Measurements from ENCODE around the gene GUCY1A2.

DNA sequence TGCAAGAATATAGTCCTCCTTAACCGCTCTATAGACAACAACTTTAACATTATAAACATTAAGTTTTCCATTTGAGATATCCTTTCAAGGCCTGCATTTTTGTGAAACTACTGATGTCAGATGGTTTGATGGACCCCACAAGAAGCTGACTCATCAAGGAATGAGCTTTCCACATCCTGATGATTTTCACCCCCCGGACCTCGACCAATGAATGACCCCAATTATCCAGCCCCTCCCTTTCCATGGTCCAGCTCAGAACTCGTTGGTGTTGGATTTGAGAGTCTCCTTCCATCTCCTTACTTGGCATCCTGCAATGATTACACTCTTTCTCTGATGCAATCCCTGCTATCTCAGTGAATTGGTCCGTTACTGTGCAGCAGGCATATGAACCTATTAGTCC is 31.8 kb upstream of the GUCY1A2 start:
- TF ChIP-seq, protein P1, sequence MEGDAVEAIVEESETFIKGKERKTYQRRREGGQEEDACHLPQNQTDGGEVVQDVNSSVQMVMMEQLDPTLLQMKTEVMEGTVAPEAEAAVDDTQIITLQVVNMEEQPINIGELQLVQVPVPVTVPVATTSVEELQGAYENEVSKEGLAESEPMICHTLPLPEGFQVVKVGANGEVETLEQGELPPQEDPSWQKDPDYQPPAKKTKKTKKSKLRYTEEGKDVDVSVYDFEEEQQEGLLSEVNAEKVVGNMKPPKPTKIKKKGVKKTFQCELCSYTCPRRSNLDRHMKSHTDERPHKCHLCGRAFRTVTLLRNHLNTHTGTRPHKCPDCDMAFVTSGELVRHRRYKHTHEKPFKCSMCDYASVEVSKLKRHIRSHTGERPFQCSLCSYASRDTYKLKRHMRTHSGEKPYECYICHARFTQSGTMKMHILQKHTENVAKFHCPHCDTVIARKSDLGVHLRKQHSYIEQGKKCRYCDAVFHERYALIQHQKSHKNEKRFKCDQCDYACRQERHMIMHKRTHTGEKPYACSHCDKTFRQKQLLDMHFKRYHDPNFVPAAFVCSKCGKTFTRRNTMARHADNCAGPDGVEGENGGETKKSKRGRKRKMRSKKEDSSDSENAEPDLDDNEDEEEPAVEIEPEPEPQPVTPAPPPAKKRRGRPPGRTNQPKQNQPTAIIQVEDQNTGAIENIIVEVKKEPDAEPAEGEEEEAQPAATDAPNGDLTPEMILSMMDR (IDR thresholded peaks at IDR 0.05; ENCODE audit: extremely low read depth in 1 of 2, insufficient read depth in 1 of 2, low read depth in 1 of 2, low read length in 2 of 2) = no peak
- TF ChIP-seq POLR2A (IDR thresholded peaks at IDR 0.05; ENCODE audit: low read depth, low read length) = no peak
- no peak for TF ChIP-seq POLR2AphosphoS5 (IDR thresholded peaks at IDR 0.05; ENCODE audit: insufficient read depth, low read depth, low read length)
- TF ChIP-seq GATA2 (IDR thresholded peaks at IDR 0.05; ENCODE audit: insufficient read depth, insufficient read length, low read depth, low read length) = no peak
- TF ChIP-seq JUN (IDR thresholded peaks at IDR 0.05; ENCODE audit: borderline replicate concordance, insufficient read depth, insufficient read length, low read depth) = no peak
- TF ChIP-seq, protein P2, sequence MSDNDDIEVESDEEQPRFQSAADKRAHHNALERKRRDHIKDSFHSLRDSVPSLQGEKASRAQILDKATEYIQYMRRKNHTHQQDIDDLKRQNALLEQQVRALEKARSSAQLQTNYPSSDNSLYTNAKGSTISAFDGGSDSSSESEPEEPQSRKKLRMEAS (IDR thresholded peaks at IDR 0.05; ENCODE audit: insufficient read depth, insufficient read length) = no peak
